GOT3 (cell line): ENCODE measurements around the gene LAMA2.

Experiments
- DNase-seq: peaks from one replicate; lab custom pipeline; 2025; ENCODE audit warnings: mixed read lengths; lab: John Stamatoyannopoulos, UW

Gene LAMA2

DNA sequence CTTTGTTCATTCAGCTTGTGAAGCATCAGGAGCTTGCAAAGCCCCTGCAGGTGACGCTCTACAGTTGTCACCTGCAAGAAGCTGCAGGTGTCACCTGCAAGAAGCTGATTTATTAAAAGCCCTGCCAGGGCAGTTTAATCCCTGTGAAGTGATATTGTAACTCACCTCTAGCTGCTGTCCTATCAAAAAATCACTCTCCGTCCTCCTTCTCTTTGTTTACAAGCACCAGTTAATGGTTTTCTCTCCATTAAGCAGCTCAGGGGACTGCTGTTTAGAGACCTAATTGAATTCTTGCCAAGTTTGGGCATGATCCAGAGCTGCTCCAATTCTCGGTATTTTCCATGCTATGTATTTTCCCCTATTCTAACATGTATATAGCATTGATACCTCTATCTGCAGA, 481.1 kb downstream of the LAMA2 start:
- no peak for DNase-seq

DNA sequence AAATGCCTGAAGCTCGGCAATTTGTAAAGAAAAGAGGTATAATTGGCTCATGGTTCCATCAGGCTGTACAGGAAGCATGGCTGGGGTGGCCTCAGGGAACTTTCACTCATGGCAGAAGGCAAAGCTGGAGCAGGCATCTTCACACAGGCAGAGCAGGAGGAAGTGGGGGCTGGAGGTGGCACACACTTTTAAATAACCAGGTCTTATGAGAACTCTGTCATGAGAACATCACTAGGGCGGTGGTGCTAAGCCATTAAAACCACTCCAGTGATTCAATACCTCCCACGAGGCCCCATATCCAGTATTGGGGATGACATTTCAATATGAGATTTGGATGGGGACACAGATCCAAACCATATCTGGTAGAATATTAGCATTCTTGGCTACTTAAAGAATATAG, 481.8 kb downstream of the LAMA2 start:
- no peak for DNase-seq

DNA sequence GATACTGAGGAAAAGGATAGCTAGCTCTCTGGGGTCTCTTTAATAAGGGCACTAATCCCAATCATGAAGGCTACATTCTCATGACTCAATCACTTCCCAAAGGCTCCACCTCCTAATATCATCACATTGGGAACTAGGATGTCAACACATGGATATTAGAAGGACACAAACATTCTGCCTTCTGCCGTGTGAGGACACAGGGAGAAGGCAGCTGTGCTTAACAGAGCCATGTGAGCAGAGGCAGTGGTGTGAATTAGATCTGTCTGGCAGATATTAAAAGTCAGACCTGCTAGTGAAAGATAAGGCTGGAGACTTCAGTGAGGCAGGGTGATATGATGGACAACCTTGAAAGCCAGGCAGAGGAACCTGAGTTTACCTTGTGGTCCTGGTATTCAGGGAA, 485.1 kb downstream of the LAMA2 start:
- DNase-seq, result no peak

DNA sequence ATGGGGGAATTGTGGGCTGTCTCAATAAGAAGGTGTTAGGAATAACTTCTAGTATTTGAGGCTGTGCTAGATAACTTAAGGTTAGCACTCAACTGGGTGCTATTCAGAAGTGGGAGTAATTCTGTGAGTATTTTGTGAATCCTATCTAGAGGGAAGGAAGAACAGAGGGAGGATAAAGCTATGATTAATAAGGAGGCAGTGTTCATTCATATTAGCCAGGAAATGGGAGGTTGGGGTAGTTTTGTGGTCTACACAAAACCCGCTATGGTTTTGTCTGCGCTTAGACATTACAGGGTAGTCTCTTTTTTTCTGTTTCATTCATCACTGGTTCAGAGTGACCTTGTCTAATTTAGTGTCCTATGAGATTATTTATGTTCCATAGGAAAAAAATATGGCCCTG, 486.0 kb downstream of the LAMA2 start:
- DNase-seq, result no peak

DNA sequence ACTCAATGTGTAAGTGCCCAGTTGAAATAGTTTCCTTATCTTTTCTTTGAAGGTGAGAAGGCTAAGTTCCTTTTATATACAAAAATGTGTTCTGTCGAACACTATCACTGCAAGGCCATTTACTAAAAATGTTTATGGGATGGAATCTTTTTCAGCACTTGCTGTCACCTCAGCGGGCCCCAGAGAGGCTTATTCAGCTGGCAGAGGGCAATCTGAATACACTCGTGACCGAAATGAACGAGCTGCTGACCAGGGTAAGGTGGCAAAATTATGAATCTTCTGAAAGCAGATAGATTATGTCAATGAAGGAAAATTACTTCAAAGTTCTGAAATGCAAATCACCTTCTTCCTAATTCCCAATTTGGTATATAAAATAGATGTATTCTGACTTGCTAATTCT, 486.8 kb downstream of the LAMA2 start:
- DNase-seq, result no peak

DNA sequence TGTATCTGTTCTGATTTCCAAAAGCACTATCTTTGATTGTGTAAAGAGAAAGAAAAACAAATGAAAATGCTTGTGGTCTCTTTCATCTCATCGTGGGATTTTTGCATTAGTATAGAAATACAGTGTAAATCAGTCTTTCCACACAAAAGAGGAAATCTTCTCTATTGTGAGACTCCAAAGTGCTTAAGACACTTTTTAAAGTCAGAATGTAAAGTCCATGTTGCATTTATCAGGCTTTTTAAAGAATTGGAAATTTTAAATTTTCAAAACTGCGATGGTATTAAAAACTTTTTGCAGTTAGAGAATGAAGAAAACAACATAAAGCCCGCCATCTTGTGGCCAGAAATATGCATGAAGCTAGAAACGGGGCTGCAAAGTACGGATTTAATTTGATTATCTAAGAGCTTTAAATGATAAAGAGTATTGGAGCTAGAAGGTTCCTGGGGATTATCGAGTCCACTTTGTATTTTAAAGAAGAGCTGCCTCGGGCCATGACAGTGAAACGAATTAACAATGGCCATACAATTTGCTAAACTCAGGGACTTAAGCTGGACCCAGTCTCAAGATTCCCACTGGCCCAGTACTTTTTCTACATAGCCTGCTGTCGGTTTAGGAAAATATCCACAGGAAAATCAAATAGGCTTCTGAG, 487.5 kb downstream of the LAMA2 start:
- DNase-seq, result no peak

DNA sequence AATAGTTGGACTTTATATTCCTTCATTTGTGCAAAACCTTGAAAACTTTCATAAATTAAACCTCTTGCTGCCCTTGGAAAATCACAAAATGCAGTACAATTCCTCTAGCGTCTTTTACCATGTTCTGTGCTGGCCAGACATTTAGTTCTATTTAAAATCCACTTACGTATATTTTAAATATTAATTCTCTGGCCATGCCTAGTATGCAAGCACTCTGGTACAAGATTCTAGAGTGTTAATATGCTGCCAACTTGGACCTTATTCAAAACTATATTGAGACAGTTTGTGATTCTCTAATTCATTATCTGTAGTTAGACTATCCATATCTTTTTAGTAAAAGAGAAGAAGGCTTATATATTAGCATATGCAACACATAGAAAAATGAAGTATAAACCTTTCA, 498.9 kb downstream of the LAMA2 start:
- no peak for DNase-seq

DNA sequence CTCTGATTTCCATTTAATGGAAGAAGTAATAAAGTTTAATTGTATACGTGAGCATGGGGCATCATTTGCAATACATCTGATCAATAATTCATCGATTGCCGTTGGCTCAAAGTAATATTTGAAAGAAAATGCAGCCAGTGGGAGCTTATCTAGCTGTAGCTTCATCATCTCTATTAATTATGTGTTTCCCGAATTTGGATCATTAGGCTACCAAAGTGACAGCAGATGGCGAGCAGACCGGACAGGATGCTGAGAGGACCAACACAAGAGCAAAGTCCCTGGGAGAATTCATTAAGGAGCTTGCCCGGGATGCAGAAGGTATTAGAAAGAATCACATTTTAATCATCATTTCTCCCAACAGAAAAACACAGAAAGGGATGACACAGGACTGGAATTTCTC, 500.0 kb downstream of the LAMA2 start:
- no peak for DNase-seq

DNA sequence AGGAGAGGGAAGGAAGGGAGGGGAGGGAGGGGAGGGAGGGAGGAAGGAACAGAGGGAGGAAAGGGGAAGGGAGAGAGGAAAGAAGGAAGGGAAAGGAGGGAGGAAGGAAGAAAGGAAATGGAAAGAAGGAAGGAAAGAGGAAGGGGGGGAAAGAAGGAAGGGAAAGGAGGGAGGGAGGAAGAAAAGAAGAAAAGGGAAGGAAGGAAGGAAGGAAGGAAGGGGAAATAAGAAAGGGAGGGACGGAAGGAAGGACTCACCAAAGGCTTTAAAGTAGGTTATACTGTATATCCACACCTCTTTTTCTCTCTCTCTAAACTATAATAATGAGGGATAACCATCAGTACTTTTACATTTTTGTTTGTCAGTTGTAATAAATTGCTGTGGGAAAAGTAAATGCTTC, 502.2 kb downstream of the LAMA2 start:
- DNase-seq, result no peak

DNA sequence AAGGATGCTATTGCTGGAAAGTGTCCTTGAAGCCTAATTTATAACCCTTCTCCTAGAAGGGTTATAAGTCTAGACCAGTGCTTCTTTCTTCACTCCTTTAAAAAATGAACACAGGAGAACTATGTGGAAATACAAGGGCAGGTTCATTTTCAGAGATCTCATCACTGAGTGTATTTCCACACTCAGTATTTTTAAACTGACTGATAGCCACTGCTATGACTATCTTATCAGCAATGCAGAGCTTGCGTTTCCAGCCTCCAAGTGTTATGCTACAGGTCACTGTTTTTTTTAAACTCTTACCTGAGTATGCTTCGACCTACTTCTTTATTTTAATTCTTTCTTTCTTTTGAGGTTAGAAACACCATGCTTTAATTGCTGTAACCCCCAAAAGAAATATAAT, 508.0 kb downstream of the LAMA2 start:
- DNase-seq, result no peak

DNA sequence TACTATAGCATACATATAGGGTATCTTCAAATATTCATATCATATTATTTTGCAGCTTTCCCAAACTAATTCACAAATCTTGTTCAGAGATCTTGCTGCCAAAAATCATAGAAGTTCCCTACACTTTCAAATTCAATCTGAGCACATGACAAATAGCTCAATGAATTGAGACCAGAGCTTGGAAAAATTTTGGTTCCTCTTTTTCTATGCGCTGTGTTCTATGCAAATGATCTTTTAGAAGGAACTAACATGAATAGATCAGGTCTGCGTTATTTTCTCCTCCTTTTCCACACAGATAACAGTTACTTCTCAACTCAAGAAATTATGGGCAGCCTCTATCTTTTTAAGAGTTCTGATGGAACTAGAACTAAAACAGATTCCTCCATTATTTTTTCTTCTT, 510.7 kb downstream of the LAMA2 start:
- DNase-seq, result no peak

DNA sequence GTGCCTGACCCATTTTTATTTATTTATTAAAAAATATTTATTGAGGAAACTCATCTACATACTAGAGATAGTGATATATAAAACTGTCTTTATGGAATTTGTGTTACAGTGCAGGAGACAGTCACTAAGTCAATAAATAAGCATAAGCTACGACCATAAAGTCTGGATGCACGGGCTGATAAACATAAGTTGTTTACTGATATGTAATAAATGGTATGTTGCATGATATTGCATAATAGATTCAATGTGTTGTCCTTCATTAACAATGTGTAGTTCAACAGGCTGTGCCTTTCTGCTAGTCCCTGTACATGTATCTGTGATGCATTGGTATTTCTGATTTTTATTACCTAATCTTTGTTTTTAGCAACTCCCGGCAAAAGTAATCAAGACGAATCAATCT, 515.8 kb downstream of the LAMA2 start:
- no peak for DNase-seq

DNA sequence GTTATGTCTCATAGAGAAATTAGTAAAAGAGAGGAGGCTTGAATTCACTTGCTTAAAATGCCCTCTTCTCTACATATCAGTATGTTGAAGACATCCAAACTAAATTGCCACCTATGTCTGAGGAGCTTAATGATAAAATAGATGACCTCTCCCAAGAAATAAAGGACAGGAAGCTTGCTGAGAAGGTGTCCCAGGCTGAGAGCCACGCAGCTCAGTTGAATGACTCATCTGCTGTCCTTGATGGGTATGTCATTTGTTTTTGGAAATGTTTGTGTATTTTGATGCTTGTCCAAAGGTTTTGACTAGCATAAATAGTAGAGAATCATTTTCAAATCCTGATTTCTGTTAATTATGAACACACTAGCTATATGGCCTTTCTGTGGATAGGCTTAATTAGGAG, 519.3 kb downstream of the LAMA2 start:
- no peak for DNase-seq

DNA sequence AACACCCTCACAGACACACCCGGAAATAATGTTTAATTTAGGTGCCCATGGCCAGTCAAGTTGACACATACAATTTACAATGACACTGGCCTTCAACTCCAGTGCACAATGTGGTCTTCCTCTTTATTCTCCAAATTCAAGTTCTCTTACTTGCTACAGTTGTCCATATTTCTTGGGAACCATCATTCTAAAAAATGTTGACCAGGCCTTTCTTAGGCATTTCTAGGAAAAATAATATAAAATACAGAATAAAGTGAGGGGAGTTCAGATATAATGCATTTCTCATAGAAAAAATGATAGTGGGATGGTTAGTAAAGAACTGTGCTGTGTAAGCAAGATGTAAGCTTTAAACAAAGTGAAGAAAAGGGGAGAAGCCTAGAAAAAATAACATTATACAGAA, 528.2 kb downstream of the LAMA2 start:
- no peak for DNase-seq

DNA sequence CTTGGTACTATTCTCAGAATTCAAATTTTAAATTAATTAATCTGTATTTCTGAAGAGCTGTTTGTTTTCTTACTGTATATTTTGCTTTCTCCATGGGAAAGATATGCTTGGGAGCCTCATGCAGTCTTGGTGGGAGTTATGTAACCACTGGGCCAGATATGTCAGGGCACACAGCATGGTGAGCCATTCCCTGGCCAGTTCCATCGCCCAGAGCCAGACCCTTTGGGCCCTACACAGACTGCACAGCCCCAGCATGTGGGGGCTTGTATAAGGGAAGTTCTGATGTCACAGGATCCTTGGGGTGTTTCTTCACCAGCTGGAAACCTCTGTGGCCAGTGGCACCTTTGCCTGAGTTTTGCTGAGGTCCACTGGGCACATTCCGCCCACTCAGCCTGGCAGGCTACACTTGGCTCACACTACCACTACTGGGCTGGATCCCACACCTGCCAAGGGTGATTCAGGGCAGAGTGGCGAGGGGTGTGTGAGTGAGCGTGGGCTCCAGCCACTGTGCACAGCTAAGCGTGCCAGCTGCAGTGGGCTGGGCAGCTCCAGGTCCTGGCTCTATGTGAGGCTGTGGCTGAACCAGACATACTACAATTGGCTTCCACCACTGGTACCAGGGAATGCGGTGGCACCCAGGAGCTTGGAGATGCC, 533.5 kb downstream of the LAMA2 start:
- no peak for DNase-seq

DNA sequence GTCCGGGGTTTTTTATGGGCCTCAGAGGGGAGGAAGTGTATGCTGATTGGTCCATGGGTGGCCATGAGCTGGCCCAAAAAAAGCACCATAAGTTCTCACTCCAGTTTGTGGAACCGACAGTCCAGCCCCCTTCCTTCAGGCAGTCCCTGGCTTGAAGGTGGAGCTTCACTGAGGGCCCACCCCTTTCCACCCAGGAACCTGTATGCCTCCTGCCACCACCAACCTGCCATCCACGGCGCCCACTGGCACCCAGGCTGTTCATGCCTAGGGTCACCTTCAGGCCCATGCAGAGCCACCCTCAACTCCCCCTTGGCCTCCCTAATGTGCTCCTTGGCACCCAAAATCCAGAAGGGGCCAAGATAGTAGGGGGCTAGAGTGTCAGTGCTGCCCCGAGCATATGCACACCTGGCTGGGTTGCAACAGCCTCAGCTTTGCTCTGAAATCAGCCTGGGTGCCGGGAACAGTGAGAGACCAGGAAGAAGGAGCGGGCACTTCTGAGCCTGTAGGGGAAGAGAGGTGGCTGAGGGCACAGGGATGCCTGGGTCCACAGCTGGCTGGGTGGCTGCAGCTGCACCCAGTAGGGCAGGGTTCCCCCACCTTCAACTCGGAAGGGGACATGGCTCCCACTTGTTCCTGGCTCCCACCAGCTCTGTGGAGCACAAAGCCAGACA, 534.6 kb downstream of the LAMA2 start:
- no peak for DNase-seq

DNA sequence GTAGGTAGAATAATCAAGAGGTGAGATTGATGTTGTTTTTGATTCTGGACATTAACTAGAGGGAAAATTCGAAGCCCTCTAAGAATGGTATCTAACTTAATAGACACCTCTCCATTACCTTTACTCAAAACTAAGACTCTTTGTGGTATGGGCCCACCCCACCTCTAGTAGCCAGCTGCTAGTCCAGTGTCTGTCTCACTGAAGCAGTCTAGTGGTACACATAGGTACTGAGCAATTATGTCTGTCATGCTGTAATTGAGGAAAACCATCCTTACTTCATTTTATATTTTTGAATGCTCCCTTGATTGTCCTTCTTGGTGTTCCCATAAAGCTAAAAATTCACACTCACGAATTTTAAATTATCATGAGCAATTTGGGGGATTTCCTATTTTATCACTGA, 536.4 kb downstream of the LAMA2 start:
- no peak for DNase-seq

DNA sequence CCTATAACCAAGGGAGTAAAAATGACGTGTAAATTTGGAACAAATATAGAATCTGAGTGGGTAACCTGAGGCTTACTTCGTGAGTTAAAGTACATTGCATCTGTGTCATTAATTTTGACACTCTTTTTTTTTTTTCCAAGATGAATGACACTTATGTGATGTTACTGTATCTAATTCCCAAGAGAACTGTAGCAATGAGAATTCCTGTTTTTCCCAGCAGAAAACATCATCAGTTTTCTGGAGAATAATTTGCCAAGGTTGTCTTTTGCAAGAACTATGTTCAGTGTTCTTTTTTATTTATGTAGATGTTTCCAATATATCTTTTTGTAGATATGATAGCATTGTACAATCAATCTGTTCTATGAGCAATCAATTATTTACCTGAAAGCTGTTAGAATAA, 543.4 kb downstream of the LAMA2 start:
- DNase-seq, result no peak

DNA sequence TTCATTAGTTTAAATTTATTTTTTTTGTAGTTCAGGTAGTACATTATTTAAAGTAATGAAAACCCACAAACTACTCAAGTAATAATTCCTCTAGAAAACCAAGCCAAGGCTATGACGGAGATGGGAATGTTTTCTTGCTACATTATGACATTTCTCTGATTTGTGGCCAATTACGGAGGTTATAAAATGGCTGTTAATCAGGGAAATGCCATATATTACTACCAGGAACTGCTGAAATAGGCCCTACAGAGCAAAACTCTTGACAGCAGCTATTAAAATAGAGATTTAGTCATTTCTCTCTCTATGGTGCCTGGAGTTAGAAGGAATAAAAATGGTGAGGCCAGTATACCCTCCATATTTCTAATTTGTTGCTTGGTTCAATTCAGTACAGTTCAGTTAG, 547.0 kb downstream of the LAMA2 start:
- DNase-seq, result no peak

DNA sequence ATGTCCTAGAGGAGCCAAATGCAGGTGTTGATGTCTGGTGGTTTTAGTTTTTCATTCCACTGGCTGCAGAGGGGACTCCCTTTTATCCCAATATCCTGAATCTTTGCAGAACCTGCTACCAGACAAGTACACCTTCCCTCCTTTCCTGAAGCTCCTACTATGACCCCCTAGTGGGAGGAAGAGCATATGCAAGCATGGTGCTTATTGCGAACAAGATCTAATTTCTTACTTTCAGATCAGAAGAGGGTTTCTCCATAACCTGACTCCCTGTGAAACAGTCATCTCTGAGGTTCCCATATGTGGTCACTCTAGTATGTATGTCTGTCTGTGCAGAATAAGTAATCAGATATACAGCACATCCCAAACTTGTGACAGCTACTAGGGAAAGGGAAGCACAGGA, 549.8 kb downstream of the LAMA2 start:
- DNase-seq, result no peak

DNA sequence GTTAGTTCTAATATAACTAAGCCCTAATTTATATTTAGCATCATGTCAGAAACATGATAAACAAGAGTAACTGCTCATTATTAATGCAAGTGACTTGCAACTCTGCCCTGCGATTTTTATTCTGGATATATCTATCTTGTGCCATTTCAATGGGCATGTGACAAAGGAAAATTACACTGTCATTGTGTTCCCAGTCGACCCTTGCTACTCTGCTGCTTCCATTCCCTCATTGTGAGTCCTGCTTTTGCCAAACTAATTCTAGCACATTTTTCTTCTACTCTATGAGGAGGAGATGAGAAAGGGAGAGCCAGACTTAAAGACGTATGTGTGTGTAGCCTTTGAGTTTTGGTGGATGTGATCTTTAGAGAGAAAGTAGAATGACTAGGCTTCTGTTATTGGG, 551.2 kb downstream of the LAMA2 start:
- no peak for DNase-seq

DNA sequence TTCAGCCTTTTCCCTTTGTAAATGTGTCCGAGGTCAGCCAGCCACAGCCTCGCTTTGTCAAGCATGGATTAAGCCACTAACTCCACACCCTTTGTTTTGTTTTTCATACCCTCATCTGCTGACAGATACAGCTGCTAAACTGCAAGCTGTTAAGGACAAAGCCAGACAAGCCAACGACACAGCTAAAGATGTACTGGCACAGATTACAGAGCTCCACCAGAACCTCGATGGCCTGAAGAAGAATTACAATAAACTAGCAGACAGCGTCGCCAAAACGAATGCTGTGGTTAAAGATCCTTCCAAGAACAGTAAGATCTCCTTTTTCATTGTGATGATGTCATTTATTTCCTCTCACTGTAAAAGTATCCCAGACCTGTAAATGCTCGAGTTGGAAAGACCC, 557.8 kb downstream of the LAMA2 start:
- no peak for DNase-seq

DNA sequence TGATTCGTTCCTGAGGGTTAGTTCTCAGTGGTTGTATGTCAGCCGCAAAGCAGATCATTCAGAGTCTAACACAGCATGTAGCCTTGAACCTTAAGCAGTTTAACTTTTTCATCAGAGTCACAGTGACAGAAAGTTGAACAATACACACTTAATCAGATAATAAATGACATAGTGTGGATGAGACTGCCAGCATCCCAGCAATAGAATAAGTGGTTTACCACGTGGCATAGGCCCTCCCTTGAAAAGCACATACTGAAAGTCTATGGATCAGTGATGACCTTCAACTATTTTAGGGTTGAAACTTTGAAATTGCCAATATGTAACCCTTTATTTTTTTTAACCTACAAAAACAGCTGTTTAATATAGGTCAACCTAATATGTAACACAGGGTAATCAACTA, 561.7 kb downstream of the LAMA2 start:
- DNase-seq, result no peak
